HepG2 (cell line): ENCODE measurements around the gene XAGE2.

ENCODE experiments used
- EZH2 ChIP-seq: conservative IDR thresholded peaks from 2 replicates; pipeline ENCODE4 v1.6.1; 2012; ENCODE audit warnings: mild to moderate bottlenecking, low read depth, low read length, moderate library complexity
- HIVEP1 ChIP-seq: sonication (generic); formaldehyde crosslinking; IDR thresholded peaks from 2 replicates; pipeline ENCODE4 v1.4.0; 2020; ENCODE audit warnings: mild to moderate bottlenecking, missing genetic modification reagents
- NCOA2 ChIP-seq: sonication (generic); formaldehyde crosslinking; IDR thresholded peaks from 2 replicates; pipeline ENCODE4 v1.8.0; 2022; ENCODE audit warnings: inconsistent platforms
- POLR2AphosphoS2 ChIP-seq: IDR thresholded peaks from 2 replicates; pipeline ENCODE4 v1.6.1; 2011; ENCODE audit warnings: low read depth, low read length, improper control_type of control experiment

GRCh38 chrX:52422884-52423283, 54.1 kb downstream of the XAGE2 start:
- TF ChIP-seq HIVEP1 (CRISPR knock-in tag): no peak
- no peak for TF ChIP-seq EZH2
- no peak for TF ChIP-seq POLR2AphosphoS2
- TF ChIP-seq NCOA2 (CRISPR knock-in tag): no peak
